HepG2 (cell line): ENCODE measurements around the gene TACO1. TPM values are rescaled to one million over a fixed set of nuclear protein-coding genes. Genes with fewer than 3 reads are reported as not detected.
A peak's percentile ranks its signal among the peaks of the same experiment; 100 is the strongest.

ENCODE experiments used
- ATAC-seq: fragments of 200-7000 bp; cut with Tn5 transposase; 3 replicates; pipeline ENCODE4 v1.9.1; 2020; ENCODE audit warnings: mild to moderate bottlenecking, moderate library complexity
- BruUV-seq: library from RNA; stranded (reverse); fragments of 400-500 nt; replicated peaks from 2 replicates; lab custom pipeline; 2021; lab: Mats Ljungman, UMichigan
- CTCF ChIA-PET: fragments of 300-600 bp; formaldehyde crosslinking; extraction: SDS; loops from one replicate; lab custom pipeline; 2021; ENCODE audit warnings: low total read pairs, inconsistent platforms, low intra/inter-chr PET ratio; lab: Yijun Ruan, JAX
- POLR2A ChIA-PET: fragments of 350-600 bp; sonication (Branson Sonifier 250); formaldehyde crosslinking; loops from one replicate; lab custom pipeline; 2020; ENCODE audit warnings: antibody characterized with exemption, inconsistent platforms; lab: Yijun Ruan, JAX
- DNase-seq: peaks from one replicate; pipeline ENCODE4 v3.0.0-alpha.2; 2015; ENCODE audit warnings: low spot score
- FAIRE-seq: peaks from 3 replicates; lab custom pipeline; 2011; peaks lifted over from hg19 to GRCh38; lab: Jason Lieb, UNC
- H2AFZ ChIP-seq: one replicate; pipeline ENCODE4 v1.6.1; 2011; ENCODE audit warnings: low read length, inconsistent platforms
- H3K27ac ChIP-seq: fragments of 300-600 bp; 3 replicates; pipeline ENCODE4 v1.8.0; 2011; ENCODE audit warnings: mixed run types, mild to moderate bottlenecking, mixed read lengths, low read length, inconsistent platforms; ENCODE audit not compliant: insufficient read depth; ENCODE audit errors: extremely low read length
- H3K27me3 ChIP-seq, 2 experiments: fragments of 200-600 bp in 1 of 2; 2 replicates in 1 of 2; 3 replicates in 1 of 2; pipeline versions ENCODE4 v1.6.0 to v1.8.0; 2011; ENCODE audit warnings: low read length in 2 of 2, mild to moderate bottlenecking in 2 of 2, moderate library complexity in 2 of 2, inconsistent platforms in 1 of 2; ENCODE audit not compliant: insufficient read depth in 2 of 2, control insufficient read depth in 1 of 2
- H3K36me3 ChIP-seq, 2 experiments: fragments of 200-600 bp in 1 of 2; replicated peaks in 1 of 2; 2 replicates in 1 of 2; 3 replicates in 1 of 2; pipeline versions ENCODE4 v1.5.1 to v1.8.0; 2011; ENCODE audit warnings: low read length in 2 of 2, inconsistent platforms in 1 of 2; ENCODE audit not compliant: insufficient read depth in 2 of 2, control insufficient read depth in 1 of 2
- H3K4me1 ChIP-seq: 2 replicates; pipeline ENCODE4 v1.5.1; 2012; ENCODE audit warnings: low read length, inconsistent platforms; ENCODE audit not compliant: insufficient read depth
- H3K4me2 ChIP-seq: 2 replicates; pipeline ENCODE4 v1.6.0; 2011; ENCODE audit warnings: low read depth, low read length, inconsistent platforms
- H3K4me3 ChIP-seq, 3 experiments: fragments of 200-600 bp in 1 of 3; sonication (generic), shearing (Covaris generic) in 1 of 3; replicated peaks in 1 of 3; 2 replicates each; pipeline ENCODE4 v1.5.1; 2011 to 2016; ENCODE audit warnings: low read length in 3 of 3, inconsistent platforms in 2 of 3, low read depth in 2 of 3, mild to moderate bottlenecking in 2 of 3, control low read depth in 1 of 3, mixed read lengths in 1 of 3; ENCODE audit not compliant: insufficient read depth in 1 of 3
- H3K79me2 ChIP-seq: one replicate; pipeline ENCODE4 v1.6.1; 2011; ENCODE audit warnings: low read length, inconsistent platforms; ENCODE audit not compliant: insufficient read depth
- H3K9ac ChIP-seq: 2 replicates; pipeline ENCODE4 v1.6.0; 2011; ENCODE audit warnings: mild to moderate bottlenecking, low read depth, low read length, inconsistent platforms; ENCODE audit not compliant: insufficient read depth
- H3K9me3 ChIP-seq: 2 replicates; pipeline ENCODE4 v1.5.1; 2012; ENCODE audit warnings: mild to moderate bottlenecking, low read length
- H4K20me1 ChIP-seq: 2 replicates; pipeline ENCODE4 v1.6.0; 2011; ENCODE audit warnings: inconsistent platforms, mild to moderate bottlenecking, low read length, moderate library complexity; ENCODE audit not compliant: insufficient read depth
- DMAP1 ChIP-seq: IDR thresholded peaks from 2 replicates; pipeline ENCODE4 v1.6.1; 2016
- ZBTB40 ChIP-seq, 2 experiments: fragments of 450-650 bp in 1 of 2; sonication (generic) in 1 of 2; formaldehyde crosslinking in 1 of 2; IDR thresholded peaks; 2 replicates each; pipeline versions ENCODE4 v1.6.1 to v1.8.0; 2016 to 2022; ENCODE audit warnings: antibody characterized with exemption in 1 of 2, mild to moderate bottlenecking in 1 of 2, missing genetic modification reagents in 1 of 2
- ZKSCAN1 ChIP-seq: fragments of 150-350 bp; IDR thresholded peaks from 2 replicates; pipeline ENCODE4 v1.6.1; 2014; ENCODE audit warnings: low read length
- ZNF343 ChIP-seq: sonication (generic); formaldehyde crosslinking; IDR thresholded peaks from 2 replicates; pipeline ENCODE4 v1.4.0; 2020; ENCODE audit warnings: mild to moderate bottlenecking, missing genetic modification reagents
- in situ Hi-C: cut with HindIII; loops from 2 replicates; pipeline ENCODE4 v1.10.0; 2017; ENCODE audit warnings: low pct_unique_long_range_greater_than_20kb; ENCODE audit not compliant: extremely low pct_ligation_motif_present
- intact Hi-C: fragments of 100-400 bp; cut with micrococcal nuclease; formaldehyde crosslinking; loops from one replicate; pipeline ENCODE4 v1.10.0; 2022; ENCODE audit not compliant: unreplicated experiment
- polyA plus RNA-seq, 8 experiments: library from polyadenylated mRNA; depleted of rRNA in 3 of 8; stranded (reverse) in 7 of 8; unstranded in 1 of 8; fragments of >200 nt; fragmentation: Illumina TruSeq in 4 of 8; extraction: Trizol in 4 of 8; gene quantifications; 2 replicates each; pipeline versions ENCODE4 v1.2.1 to v1.2.3, GENCODE V29; 2011 to 2016; ENCODE audit warnings: low read depth in 4 of 8, missing spikeins in 1 of 8, mixed read lengths in 1 of 8; ENCODE audit not compliant: insufficient read depth in 1 of 8
- total RNA-seq, 5 experiments: library from RNA; depleted of rRNA; stranded (reverse); fragments of >200 nt; fragmentation: Illumina TruSeq; extraction: Trizol; gene quantifications; 2 replicates each; pipeline ENCODE4 v1.2.3, GENCODE V29; 2016; ENCODE audit warnings: low read depth in 1 of 5

The TACO1 gene
- total and polyA plus RNA-seq, 2 of the 13 experiments (the other 11 are each of a cell fraction or from before 2014, with no cell fraction given), result 34.7 to 53.6 TPM

GRCh38 chr17:63561819-63562218, 38.9 kb upstream of the TACO1 start:
- Histone ChIP-seq H3K36me3 (peaks cover 0 to 8% of the 10 kb centered on the region in 2 experiments; a peak in 1 of 5 replicates), H3K79me2 (peaks cover 82% of the 10 kb centered on the region), H3K4me2 (no peak overlapping the region), H3K27ac (no peak overlapping the region), H3K27me3 (no peaks in the 10 kb centered on the region), H3K9ac (no peak overlapping the region), H3K4me1 (0 out of 2 replicates have a peak, but pooled peaks cover 5% of the 10 kb centered on the region)
- in situ Hi-C loops, result no loop called here
- POLR2A ChIA-PET, result no interaction called here
- FAIRE-seq, result no peak
- TF ChIP-seq ZNF343 (CRISPR knock-in tag) (no peak), ZBTB40 (IDR thresholded peaks at IDR 0.05) (peak; percentile 28; the same call in 1 of the 2 replicates), ZBTB40 (CRISPR knock-in tag; IDR thresholded peaks at IDR 0.05) (no peak), ZKSCAN1 (no peak), DMAP1 (CRISPR knock-in tag) (no peak)
- TF ChIP-seq, all 625 proteins: peak for 1
- H3K4me3 ChIP-seq, result no peak overlapping the region
- no peak overlapping the region for H2AFZ ChIP-seq
- BruUV-seq, result no TSS peak
- ATAC-seq (no peak), DNase-seq (no peak)
- intact Hi-C loops, result no loop called here
- peaks cover 32% of the 10 kb centered on the region; the same call in 1 of the 2 replicates for H4K20me1 ChIP-seq
- CTCF ChIA-PET, result no interaction called here
- no peaks in the 10 kb centered on the region for H3K9me3 ChIP-seq
